GM19240 (cell line): ENCODE data around the gene POU5F1.
A peak's percentile ranks its signal among the peaks of the same experiment; 100 is the strongest.
"Not testable (repeated sequence)": the region's sequence is repeated elsewhere in the genome, so short reads cannot be mapped to it uniquely, and the experiment has no call there.

Source experiments
- DNase-seq: peaks from one replicate; pipeline ENCODE4 v3.0.0; 2011; ENCODE audit warnings: low spot score; ENCODE audit not compliant: insufficient read length

Gene POU5F1

DNA sequence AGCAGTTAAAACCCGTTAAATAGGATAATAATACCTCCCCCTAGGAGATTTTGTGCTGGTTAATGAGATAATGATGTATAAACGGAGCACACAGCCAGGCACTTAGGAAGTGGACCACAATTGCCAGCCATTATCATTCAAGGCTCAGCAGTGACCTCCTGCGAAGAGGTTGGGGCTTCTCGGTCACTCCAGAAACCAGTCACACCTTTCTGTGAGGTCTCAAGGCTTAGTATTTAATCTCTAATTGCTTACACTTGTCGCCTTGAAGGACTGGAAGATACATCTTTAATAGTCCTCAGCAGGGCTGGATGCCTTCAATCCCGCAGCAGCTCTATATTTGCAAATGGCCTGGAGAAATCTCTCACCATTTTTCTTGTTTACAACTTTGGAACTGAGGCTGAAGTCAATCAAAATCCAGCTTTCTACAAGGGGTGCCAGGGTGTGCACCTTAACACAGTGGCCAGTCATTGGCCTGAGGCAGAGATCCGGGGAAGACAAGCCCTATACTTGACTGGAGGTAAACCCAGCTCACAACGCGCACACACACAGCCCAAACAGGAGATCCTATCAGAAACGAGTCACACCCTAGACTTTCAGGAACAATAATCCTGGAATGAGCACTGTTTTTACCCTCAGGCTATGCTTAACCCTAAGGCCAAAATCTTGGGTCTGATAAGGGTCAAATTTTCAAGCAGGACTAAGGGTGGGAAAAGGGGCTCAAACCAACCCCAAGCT is 1.2 kb downstream of the POU5F1 start:
- no peak for DNase-seq

GRCh38 chr6:31168606-31169005 is 1.9 kb downstream of the POU5F1 start:
- DNase-seq = no peak

DNA sequence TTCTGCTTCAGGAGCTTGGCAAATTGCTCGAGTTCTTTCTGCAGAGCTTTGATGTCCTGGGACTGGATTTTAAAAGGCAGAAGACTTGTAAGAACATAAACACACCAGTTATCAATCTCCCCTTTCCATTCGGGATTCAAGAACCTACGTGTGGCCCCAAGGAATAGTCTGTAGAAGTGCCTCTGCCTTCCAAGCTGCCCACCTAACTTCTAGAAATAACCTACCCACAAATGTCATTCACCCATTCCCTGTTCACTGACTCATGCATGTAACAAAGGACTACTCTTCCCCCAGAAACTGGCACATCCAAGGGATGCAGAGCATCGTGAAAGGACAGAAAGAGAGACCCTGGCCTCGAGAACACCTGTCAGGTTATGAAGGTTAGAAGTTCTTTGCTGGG is 4.5 kb downstream of the POU5F1 start:
- no peak for DNase-seq

- peak; percentile 57 for DNase-seq
Measured at GRCh38 chr6:31165064-31165832, 5.2 kb downstream of the POU5F1 start.

- DNase-seq = not testable (repeated sequence)
Measured at GRCh38 chr6:31164475-31165063, 5.9 kb downstream of the POU5F1 start.

GRCh38 chr6:31163922-31164321 is 6.6 kb downstream of the POU5F1 start:
- no peak for DNase-seq

DNA sequence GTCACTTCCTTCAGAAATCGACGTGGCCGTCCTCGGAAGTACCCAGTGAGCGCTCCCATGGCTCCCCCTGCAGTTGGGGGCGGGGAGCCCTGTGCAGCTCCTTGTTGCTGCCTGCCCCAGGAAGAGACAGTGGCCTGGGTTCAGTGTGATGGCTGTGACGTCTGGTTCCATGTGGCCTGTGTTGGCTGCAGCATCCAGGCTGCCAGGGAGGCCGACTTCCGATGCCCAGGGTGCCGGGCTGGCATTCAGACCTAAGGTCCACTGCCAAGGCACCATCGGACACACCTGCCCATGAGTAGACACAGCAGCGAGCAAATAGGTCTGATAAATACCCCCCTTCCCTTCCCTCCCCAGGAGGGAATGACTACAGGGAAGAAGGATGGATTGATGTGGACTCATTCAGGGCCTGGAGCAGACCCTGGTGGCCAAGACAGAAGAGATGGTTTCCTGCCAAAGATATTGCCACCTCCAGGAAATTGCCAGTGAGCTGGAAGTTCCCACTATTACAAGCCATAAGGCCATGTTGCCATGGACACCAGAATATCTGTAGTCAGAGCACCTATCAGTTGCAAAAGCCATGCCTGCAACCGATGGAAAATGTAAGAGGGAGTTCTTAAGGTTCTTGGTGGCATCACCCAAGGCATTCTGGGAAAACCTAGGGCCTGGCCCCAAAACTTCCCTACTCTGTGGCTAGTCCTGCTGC is 7.9 kb downstream of the POU5F1 start:
- DNase-seq = no peak

DNA sequence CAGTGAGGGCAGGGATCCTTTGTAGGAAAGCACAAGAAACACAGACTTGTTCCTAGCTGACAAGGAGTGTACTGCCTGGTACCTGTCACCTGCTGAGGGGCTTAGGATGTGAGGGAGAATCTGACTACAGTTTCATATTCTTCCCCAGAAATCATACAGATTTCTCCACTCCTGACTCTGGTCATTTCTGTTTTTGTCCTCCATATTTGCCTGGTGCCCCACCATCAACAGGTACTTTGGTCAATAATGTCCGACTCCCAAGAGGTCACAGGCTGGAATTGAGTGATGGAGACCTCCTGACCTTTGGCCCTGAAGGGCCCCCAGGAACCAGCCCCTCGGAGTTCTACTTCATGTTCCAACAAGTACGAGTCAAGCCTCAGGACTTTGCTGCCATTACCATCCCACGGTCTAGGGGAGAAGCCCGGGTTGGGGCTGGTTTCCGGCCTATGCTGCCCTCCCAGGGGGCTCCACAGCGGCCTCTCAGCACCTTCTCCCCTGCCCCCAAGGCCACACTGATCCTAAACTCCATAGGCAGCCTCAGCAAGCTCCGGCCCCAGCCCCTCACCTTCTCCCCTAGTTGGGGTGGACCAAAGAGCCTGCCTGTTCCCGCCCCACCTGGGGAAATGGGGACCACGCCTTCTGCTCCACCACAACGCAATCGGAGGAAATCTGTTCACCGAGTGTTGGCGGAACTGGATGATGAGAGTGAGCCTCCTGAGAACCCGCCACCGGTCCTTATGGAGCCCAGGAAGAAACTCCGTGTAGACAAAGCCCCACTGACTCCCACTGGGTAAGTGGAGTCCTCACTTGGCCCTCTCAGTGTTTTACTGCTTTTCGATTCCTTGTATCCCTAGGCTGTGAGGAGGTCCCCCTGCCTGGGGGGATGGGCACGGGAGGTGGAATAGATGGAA is 9.0 kb downstream of the POU5F1 start:
- DNase-seq = no peak

- DNase-seq = no peak
Measured at GRCh38 chr6:31158863-31159855, 11.3 kb downstream of the POU5F1 start.

DNA sequence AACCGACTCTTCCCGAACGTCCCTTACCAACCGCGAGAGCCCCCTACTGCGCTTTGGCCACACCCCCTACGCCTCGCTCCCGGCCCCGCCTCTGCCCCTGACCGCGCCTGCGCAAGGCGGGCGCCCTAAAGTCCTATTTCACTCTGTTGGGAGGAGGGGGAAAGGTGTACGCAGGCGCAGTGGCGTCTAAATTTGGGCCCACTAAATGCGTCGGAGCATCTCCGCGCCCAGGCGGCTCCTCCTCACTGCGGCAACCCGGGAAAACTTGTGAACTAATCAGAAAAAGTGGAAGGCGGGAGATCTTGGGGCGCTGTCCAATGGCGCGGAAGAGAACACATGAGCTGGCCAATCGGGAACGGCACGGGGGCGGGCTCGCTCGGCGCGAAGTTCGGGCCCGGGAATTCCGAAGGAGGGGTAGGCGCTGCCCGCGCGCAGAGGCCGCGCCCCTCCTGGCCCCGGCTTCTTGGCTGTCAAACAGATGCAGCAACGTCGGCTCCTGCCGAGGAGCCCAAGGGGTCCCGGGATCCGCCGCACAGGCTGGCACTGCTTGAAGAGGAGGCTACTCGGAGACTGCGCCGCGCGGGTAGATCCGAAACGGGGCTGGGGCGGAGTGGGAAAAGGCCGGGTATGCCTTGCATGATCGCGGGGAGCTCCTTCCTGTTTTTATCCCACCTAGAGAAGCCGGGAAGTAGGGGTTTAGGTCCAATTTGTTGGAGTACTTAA is 12.2 kb downstream of the POU5F1 start, which contains the start of gene TCF19:
Gene TCF19, plus strand, starts transcription at position 450 of the 723 bp plus-strand sequence. CDS start 881 bp downstream, outside the sequence.
- peak; percentile 98 for DNase-seq

GRCh38 chr6:31157513-31158139 is 12.9 kb downstream of the POU5F1 start, which contains the start of gene CCHCR1:
TSS of gene CCHCR1 (minus strand) at chr6:31157802. CDS start at chr6:31157600, 202 bp downstream.
- DNase-seq = no peak

- DNase-seq = no peak
Measured at GRCh38 chr6:31156641-31157040, 13.8 kb downstream of the POU5F1 start.

DNA sequence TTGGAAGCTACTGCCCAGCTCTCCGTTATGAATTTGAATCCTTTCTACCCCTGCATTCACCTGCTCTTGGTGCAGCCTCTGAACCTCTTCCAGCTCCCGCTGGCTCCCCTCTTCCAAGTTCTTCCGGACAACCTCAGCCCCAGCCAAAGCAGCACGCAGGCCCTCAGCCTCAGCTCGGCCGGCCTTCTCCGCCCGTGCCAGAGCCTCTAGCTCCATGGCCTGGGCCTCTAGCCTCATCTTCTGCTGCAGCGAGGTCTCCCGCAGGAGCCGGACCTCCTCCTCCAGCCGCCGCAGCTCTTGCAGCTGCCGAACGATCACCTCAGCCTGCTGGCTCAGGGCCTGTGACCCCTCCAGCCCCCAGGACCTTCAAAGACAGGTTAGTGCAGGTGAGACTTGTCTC is 16.0 kb downstream of the POU5F1 start:
- DNase-seq = no peak

- no peak for DNase-seq
Measured at GRCh38 chr6:31152781-31153180, 17.7 kb downstream of the POU5F1 start.

- DNase-seq = no peak
Measured at GRCh38 chr6:31149827-31150447, 20.5 kb downstream of the POU5F1 start.

DNA sequence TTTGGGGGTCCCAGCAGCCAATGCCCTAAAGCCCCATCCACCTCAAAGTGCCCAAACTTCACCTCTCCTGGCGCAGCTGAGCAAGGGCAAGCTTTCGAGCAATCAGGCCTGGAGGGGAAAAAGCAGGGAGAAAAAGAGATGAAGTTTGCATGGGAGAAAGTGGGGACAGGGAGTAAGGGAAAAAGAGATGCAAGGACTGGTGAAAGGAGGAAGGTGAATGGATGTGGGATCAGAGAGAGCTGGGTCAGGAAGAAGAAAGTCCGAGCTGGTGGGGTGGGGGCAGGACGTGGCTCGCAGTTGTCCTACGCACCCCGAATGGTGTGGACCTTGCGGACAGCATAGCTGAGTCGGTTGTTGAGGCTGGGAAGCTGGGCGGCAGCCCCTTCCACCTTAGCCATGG is 25.1 kb downstream of the POU5F1 start:
- no peak for DNase-seq

GRCh38 chr6:31144970-31145340 is 25.5 kb downstream of the POU5F1 start:
- DNase-seq = no peak
